Lung (tissue), 12 donors: Measurements from ENCODE around the gene AQP1. TPM values are rescaled to one million over a fixed set of nuclear protein-coding genes. Genes with fewer than 3 reads are reported as not detected.

Experiments used
- ATAC-seq: fragments of 200-7000 bp; cut with Tn5 transposase; one replicate; pipeline ENCODE4 v1.9.1; 2020; ENCODE audit warnings: moderate number of reproducible peaks; ENCODE audit not compliant: insufficient read depth, low FRiP score
- DNase-seq, 3 donors: peaks; one replicate each; pipeline ENCODE4 v3.0.0-alpha.2; 2013 to 2017
- H3K27ac ChIP-seq, 2 donors: one replicate each; pipeline ENCODE4 v1.5.1; 2013; ENCODE audit warnings: mild to moderate bottlenecking in 2 of 2, moderate library complexity in 2 of 2, control low read depth in 1 of 2, inconsistent platforms in 1 of 2, low read depth in 1 of 2, low read length in 1 of 2
- H3K27me3 ChIP-seq, 3 donors: one replicate each; pipeline ENCODE4 v1.5.1; 2013; ENCODE audit warnings: low read length in 2 of 3; ENCODE audit not compliant: control insufficient read depth in 3 of 3, insufficient read depth in 3 of 3
- H3K36me3 ChIP-seq, 4 donors: one replicate each; pipeline ENCODE4 v1.5.1; 2013; ENCODE audit warnings: low read length in 4 of 4, mild to moderate bottlenecking in 1 of 4, moderate library complexity in 1 of 4; ENCODE audit not compliant: control insufficient read depth in 4 of 4, insufficient read depth in 4 of 4
- H3K4me1 ChIP-seq, 5 donors: one replicate each; pipeline ENCODE4 v1.5.1; 2013; ENCODE audit warnings: low read length in 5 of 5, mild to moderate bottlenecking in 2 of 5, moderate library complexity in 1 of 5; ENCODE audit not compliant: control insufficient read depth in 5 of 5, insufficient read depth in 5 of 5
- H3K4me3 ChIP-seq: one replicate; pipeline ENCODE4 v1.5.1; 2013; ENCODE audit warnings: mild to moderate bottlenecking, control low read depth, moderate library complexity
- H3K9ac ChIP-seq, 2 donors: one replicate each; pipeline ENCODE4 v1.5.1; 2013; ENCODE audit warnings: low read length in 2 of 2, control low read depth in 1 of 2; ENCODE audit not compliant: insufficient read depth in 1 of 2
- H3K9me3 ChIP-seq, 4 donors: one replicate each; pipeline ENCODE4 v1.5.1; 2013; ENCODE audit warnings: low read length in 3 of 4, mild to moderate bottlenecking in 1 of 4, moderate library complexity in 1 of 4; ENCODE audit not compliant: control insufficient read depth in 4 of 4, insufficient read depth in 3 of 4
- WGBS, 2 donors: extraction: QIAGEN DNeasy Blood & Tissue Kit; methylation state at CpG; one replicate each; pipeline ENCODE4 v1.1.7; 2013; 5-methylcytosine and 5-hydroxymethylcytosine counted together
- polyA plus RNA-seq, 2 donors: library from polyadenylated mRNA; stranded (reverse); fragments of 200-250 nt; gene quantifications; one replicate each; pipeline ENCODE4 v1.2.1, GENCODE V29; 2013
- total RNA-seq, 2 donors: library from RNA; depleted of rRNA in 1 of 2; stranded (reverse); fragments of >200 nt in 1 of 2; gene quantifications; one replicate each; pipeline ENCODE4 v1.2.1, GENCODE V29; 2014 to 2021
- TF ChIP-seq, protein P1 (sequence below): IDR thresholded peaks from 2 replicates; pipeline ENCODE4 v1.5.1; 2012; ENCODE audit warnings: mild to moderate bottlenecking; ENCODE audit errors: control extremely low read depth, extremely low read depth
- donor health status: control.
- donor health status: control.
- donor health status: Bipolar disorder and iron deficiency.
- donor health status: healthy.
- donor health status: DM: yes; HTN: yes; CAD: no.

AQP1 gene
- total and polyA plus RNA-seq, 4 donors: 267 to 655 (median 428) TPM

GRCh38 chr7:30930621-30931020 is 19.0 kb downstream of the AQP1 start:
- peaks cover 0 to 3% (median 0%) of the 10 kb centered on the region in 4 donors for H3K36me3 ChIP-seq
- DNase-seq: peak in 2 of 3 donors; percentile 31 to 50
- TF ChIP-seq, protein P1, sequence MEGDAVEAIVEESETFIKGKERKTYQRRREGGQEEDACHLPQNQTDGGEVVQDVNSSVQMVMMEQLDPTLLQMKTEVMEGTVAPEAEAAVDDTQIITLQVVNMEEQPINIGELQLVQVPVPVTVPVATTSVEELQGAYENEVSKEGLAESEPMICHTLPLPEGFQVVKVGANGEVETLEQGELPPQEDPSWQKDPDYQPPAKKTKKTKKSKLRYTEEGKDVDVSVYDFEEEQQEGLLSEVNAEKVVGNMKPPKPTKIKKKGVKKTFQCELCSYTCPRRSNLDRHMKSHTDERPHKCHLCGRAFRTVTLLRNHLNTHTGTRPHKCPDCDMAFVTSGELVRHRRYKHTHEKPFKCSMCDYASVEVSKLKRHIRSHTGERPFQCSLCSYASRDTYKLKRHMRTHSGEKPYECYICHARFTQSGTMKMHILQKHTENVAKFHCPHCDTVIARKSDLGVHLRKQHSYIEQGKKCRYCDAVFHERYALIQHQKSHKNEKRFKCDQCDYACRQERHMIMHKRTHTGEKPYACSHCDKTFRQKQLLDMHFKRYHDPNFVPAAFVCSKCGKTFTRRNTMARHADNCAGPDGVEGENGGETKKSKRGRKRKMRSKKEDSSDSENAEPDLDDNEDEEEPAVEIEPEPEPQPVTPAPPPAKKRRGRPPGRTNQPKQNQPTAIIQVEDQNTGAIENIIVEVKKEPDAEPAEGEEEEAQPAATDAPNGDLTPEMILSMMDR: no peak

DNA sequence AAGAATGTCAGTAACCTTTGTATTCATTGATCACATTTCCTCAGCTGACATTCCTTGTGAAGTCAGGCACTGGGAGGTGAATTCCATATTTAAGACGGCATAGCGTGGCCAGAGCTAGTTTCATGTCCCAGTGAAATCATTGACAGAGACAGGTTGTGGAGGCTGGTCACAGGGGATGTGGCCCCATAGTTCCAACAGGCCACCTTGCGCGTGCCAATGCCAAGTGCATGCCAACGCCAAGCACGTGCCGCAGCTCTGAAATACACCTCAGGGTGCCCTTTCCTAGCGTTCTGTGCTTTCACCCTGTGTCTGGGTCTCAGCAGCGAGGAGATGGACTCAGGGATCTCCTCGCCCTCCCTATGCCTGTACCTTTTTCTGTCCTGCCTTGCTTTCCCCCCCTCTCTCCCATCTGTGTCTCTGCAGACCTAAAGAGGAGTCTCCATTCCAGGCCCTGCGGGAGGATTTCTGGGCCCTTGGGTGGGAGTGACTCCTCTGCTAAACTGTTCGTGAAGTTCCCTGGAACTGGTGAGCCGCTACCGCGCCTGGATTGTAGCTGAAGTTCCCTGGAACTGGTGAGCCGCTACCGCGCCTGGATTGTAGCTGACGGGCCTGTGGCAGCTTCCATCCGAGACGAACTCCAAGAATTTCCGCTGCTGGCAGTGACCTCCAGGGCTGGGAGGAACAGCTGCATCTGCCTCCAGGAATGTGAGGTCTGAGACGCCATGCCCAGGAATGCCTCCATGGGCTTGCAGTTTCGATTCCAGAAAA is 19.7 kb downstream of the AQP1 start:
- DNase-seq (peak in 1 of 3 donors; percentile 47), ATAC-seq (no peak)
- Histone ChIP-seq H3K27ac (peak overlapping the region in 1 of 2 donors; percentile 40), H3K4me3 (no peak overlapping the region), H3K9me3 (peaks cover 0 to 6% (median 2%) of the 10 kb centered on the region in 4 donors), H3K9ac (no peak overlapping the region), H3K27me3 (no peaks in the 10 kb centered on the region), H3K4me1 (peaks cover 0 to 10% (median 0%) of the 10 kb centered on the region in 5 donors), H3K36me3 (peaks cover 0 to 2% (median 0%) of the 10 kb centered on the region in 4 donors)
- TF ChIP-seq, protein P1: no peak
- whole genome bisulfite sequencing, 2 donors: 81 to 91% methylated on average over 24 of the region's 24 CpGs

More at GRCh38 chr7:30930621-30931020, 19.0 kb downstream of the AQP1 start:
- ATAC-seq: no peak
- H3K4me1 ChIP-seq: peaks cover 0 to 10% (median 0%) of the 10 kb centered on the region in 5 donors
- no peaks in the 10 kb centered on the region for H3K27me3 ChIP-seq
- no peak overlapping the region for H3K27ac ChIP-seq
- no peak overlapping the region for H3K4me3 ChIP-seq
- WGBS, 2 donors: 61 to 73% methylated on average over 8 of the region's 8 CpGs
- peaks cover 0 to 6% (median 2%) of the 10 kb centered on the region in 4 donors for H3K9me3 ChIP-seq
- no peak overlapping the region for H3K9ac ChIP-seq

- Histone ChIP-seq H3K9ac (peak overlapping the region in 1 of 2 donors; percentile 5), H3K27ac (peak overlapping the region in 1 of 2 donors; percentile 40), H3K27me3 (no peaks in the 10 kb centered on the region), H3K9me3 (peaks cover 0 to 3% (median 1%) of the 10 kb centered on the region in 4 donors), H3K36me3 (peaks cover 0 to 2% (median 0%) of the 10 kb centered on the region in 4 donors), H3K4me3 (no peak overlapping the region), H3K4me1 (peaks cover 0 to 10% (median 4%) of the 10 kb centered on the region in 5 donors)
- WGBS, 2 donors: 85 to 90% methylated on average over 9 of the region's 9 CpGs
- DNase-seq: no peak
- no peak for ATAC-seq
- TF ChIP-seq, protein P1: no peak
Measured at GRCh38 chr7:30931929-30932540, 20.4 kb downstream of the AQP1 start.
